ENCODE data around the gene PLPPR3. TPM values are rescaled to one million over a fixed set of nuclear protein-coding genes. Genes with fewer than 3 reads are reported as not detected.

The PLPPR3 gene, protein sequence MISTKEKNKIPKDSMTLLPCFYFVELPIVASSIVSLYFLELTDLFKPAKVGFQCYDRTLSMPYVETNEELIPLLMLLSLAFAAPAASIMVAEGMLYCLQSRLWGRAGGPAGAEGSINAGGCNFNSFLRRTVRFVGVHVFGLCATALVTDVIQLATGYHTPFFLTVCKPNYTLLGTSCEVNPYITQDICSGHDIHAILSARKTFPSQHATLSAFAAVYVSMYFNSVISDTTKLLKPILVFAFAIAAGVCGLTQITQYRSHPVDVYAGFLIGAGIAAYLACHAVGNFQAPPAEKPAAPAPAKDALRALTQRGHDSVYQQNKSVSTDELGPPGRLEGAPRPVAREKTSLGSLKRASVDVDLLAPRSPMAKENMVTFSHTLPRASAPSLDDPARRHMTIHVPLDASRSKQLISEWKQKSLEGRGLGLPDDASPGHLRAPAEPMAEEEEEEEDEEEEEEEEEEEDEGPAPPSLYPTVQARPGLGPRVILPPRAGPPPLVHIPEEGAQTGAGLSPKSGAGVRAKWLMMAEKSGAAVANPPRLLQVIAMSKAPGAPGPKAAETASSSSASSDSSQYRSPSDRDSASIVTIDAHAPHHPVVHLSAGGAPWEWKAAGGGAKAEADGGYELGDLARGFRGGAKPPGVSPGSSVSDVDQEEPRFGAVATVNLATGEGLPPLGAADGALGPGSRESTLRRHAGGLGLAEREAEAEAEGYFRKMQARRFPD
- 0.36 and 2.1 TPM in 2 replicates for total RNA-seq

DNA sequence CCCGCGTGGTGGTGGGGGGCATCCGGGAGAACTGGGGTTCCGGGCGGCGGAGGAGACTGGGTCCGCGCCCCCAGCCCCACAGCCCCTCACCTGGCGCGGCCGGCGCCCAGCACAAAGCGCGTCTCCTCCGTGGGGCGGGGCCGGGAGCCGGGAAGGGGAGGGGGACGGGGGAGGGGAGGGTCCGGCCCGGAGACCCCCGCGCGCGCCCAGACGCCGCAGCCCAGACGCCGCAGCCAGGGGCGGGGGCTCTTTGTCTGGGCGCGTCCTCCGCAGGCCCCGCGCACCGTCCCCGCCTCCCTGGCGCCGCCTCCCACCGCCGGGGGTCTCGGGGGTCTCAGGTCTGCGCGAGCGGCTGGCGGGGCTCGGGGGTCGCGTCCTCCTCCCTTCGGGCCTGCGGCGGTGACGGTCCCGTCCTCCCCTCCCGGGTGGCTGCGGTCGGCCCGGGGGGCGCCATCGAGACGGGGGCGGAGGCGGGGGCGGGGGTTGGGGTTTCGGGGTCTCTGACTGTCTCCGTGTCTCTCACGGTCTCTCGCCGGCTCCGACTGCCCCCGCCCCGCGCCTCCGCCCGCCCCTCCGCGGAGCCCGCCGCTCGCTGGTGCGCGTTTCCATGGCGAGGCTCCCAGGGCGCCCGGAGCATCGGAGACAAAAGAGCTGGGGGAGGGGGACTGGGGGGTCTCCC is at the start of gene PLPPR3:
PLPPR3 (minus strand) TSS at position 131 of the 679 bp plus-strand sequence. CDS start 396 bp downstream, outside the sequence.

DNA sequence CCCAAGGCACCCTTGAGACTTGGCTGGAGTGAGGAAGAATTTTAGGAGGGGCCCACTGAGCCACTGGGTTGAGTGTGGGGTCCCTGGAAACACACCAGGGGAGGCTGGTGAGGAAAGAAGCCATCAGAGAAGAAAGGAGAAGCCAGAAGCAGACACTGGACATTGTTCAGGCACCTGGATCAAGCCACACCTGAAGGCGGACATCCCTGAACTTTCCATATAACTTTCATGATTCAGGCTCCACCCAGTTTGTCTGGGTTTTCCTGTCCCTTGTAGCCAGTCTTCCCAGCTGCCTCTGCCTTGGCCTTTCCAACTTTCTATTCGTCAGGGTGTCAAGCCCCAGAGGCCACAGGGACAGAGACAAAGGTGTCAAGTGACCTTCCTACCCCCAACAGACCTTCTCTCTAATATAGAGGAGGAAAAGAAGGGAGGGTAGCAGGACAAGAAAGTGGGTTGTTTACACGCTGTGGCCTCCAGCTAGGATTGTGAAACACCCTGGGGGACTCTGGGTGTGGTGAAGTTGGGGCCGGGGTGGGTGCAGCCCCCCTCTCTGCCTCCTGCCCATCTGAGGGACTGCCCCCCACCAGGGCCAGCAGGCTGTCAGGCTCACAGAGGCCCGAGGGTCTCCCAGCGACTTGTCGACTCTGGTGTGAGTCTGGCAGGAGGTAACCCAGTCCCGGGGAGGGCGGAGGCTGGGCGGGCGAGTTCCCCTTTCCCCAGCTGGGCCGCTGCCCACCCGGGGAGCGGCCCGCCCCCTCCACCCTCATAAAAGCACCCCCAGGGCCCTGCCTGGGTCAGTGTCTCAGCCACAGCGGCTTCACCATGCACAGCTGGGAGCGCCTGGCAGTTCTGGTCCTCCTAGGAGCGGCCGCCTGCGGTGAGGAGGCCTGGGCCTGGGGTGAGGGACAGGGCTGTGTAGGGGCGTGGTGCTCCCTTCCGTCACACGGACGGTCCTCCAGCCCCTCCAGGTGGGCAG is 37.4 kb upstream of the PLPPR3 start, which contains the start of gene CFD:
CFD (plus strand) TSS at position 797 of the 976 bp plus-strand sequence; CDS start at position 823, 26 bp downstream.

DNA sequence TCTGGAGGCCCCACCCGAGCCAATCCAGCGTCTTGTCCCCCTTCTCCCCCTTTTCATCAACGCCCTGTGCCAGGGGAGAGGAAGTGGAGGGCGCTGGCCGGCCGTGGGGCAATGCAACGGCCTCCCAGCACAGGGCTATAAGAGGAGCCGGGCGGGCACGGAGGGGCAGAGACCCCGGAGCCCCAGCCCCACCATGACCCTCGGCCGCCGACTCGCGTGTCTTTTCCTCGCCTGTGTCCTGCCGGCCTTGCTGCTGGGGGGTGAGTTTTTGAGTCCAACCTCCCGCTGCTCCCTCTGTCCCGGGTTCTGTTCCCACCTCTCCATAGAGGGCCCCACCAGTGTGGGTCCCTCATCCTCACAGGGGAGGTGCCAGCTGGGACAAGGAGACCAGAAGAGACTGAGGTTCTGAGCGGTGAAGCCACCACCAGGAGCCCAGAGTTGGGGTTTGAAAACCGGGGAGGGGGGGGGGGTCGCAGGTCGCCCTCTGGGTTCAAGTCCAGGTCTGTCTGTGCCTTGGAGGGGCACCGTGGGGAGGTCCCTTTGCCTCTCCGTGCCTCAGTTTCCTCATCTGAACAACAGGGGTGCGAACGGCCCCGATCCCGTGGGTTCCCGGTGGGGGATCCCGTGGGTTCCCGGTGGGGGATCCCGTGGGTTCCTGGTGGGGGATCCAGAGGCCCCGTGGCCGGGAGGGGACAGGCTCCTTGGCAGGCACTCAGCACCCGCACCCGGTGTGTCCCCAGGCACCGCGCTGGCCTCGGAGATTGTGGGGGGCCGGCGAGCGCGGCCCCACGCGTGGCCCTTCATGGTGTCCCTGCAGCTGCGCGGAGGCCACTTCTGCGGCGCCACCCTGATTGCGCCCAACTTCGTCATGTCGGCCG is 30.6 kb upstream of the PLPPR3 start, which contains the start of gene ELANE:
ELANE (plus strand) TSS at position 168 of the 878 bp plus-strand sequence; CDS start at position 194, 26 bp downstream.

DNA sequence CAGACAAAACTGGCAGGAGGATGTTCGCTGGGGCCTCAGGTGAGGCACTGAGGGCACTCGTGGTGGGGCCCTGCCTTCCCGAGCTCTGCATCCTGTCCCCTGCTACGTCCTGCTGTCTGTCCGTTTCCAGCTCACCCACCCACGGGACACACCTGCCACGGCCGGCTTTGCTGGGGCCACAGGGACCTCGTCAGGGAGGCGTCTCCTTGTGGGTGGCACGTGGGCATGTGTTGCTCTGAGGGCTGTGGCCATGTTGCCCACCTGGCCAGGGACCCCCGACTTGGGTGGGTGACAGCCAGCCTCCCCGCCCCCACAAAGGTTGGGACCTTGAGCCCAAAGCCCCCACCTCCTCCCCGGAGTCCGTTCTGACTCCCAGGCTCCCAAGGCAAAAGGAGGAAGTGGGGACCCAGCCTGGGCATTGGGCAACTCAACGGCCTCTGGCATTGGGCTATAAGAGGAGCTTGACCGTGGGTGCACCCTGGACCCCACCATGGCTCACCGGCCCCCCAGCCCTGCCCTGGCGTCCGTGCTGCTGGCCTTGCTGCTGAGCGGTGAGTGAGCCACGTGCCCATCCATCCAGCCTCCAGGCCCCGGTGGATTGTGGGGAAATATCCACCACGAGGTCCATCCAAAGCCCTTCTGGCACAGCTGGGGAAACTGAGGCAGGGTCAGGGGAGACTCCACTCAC is 18.9 kb upstream of the PLPPR3 start, which contains the start of gene PRTN3:
PRTN3 (plus strand) TSS at position 481 of the 688 bp plus-strand sequence; CDS start at position 491, 10 bp downstream.

DNA sequence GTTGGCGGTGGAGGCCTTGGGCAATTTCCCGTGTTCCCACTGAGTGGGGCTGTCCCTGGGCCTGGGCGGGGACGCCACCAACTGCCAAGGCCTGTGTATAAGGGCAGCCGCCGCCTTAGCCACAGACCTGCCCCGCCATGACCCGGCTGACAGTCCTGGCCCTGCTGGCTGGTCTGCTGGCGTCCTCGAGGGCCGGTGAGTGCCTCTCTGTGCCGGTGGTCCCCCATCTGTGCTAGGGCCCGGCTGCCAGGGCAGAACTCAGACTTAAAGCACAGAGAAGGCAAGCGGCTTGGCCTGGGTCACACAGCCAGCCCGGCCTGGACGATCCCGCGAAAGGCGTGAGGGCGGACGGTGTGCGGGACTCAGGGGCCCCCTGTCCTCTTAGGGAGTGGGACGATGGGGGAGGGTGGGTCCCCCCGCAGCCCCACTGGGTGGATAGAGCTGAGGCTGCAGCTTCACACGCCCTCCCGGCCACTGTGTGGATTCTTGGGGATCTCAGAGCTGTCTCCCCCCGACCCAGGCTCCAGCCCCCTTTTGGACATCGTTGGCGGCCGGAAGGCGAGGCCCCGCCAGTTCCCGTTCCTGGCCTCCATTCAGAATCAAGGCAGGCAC is 6.1 kb upstream of the PLPPR3 start, which contains the start of gene AZU1:
AZU1 (plus strand) TSS at position 128 of the 612 bp plus-strand sequence; CDS start at position 138, 10 bp downstream.

DNA sequence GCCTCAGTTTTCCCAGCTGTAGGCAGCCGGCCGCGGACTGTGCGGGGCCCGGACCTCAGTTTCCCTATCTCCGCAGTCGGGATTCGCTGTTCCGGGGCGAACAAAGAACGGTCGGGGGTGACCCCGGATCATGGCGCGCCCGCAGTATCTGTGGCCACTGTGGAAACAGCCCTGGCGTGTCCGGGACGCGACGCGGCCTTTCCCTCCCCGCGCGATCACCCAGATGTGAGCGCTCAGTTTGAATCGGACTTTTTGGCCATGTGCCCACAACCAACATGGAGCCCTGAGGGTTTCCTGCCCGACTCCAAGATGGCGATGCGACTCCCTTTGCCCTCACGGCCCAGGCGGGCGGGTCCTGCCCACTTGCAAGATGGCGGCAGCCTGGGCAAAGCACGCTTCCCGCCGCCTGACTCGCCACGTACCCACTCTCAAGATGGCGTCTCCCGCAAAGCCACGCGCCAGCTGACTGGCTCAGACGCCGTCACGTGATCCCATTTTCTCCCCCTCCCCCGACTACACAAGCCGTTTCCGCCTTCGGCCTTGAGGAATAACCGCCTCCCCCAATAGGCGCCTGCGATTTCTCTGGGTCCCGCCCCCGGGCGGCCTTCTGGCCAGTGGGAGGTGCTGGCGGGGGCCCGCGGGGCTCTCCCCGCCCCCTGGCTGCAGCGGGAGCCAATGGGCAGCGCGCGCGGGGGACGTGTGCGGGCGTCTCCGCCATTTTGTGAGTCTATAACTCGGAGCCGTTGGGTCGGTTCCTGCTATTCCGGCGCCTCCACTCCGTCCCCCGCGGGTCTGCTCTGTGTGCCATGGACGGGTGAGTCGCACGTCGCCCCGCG is 24.8 kb downstream of the PLPPR3 start, which contains the start of gene PTBP1:
PTBP1 (plus strand) TSS at position 761 of the 836 bp plus-strand sequence; CDS start at position 807, 46 bp downstream.

Other genes with a start within 250 kb of the PLPPR3 start
- gene BSG, start 249.4 kb downstream of the PLPPR3 start, total RNA-seq, result 919 and 936 TPM in 2 replicates
- gene HCN2, start 232.1 kb downstream of the PLPPR3 start, total RNA-seq, result 4.2 and 5.6 TPM in 2 replicates
- 14.3 and 21.5 TPM in 2 replicates for gene POLRMT, start 188.4 kb downstream of the PLPPR3 start, total RNA-seq
- gene FGF22, start 182.1 kb downstream of the PLPPR3 start, total RNA-seq, result not detected in 2 replicates
- gene RNF126, start 158.7 kb downstream of the PLPPR3 start, total RNA-seq, result 63.5 and 64.1 TPM in 2 replicates
- gene FSTL3, start 145.6 kb downstream of the PLPPR3 start, total RNA-seq, result 59.1 and 82.9 TPM in 2 replicates
- not detected in 2 replicates for gene PRSS57, start 126.5 kb downstream of the PLPPR3 start, total RNA-seq
- 50.1 and 56.9 TPM in 2 replicates for gene PALM, start 113.0 kb downstream of the PLPPR3 start, total RNA-seq
- not detected in 2 replicates for gene MISP, start 70.8 kb downstream of the PLPPR3 start, total RNA-seq
- gene PTBP1, start 24.5 kb downstream of the PLPPR3 start, total RNA-seq, result 190 and 240 TPM in 2 replicates
- not detected in 2 replicates for gene AZU1, start 5.9 kb upstream of the PLPPR3 start, total RNA-seq
- gene PRTN3, start 19.0 kb upstream of the PLPPR3 start, total RNA-seq, result 0.16 TPM in 1 of 2 replicates, not detected in the other
- gene ELANE, start 30.3 kb upstream of the PLPPR3 start, total RNA-seq, result 2.4 and 6.9 TPM in 2 replicates
- gene CFD, start 37.7 kb upstream of the PLPPR3 start, total RNA-seq, result 70.6 and 164 TPM in 2 replicates
- 25.8 and 35.2 TPM in 2 replicates for gene MED16, start 71.2 kb upstream of the PLPPR3 start, total RNA-seq
- not detected in 2 replicates for gene RNU6-9, start 71.5 kb upstream of the PLPPR3 start, total RNA-seq
- gene R3HDM4, start 91.3 kb upstream of the PLPPR3 start, total RNA-seq, result 61.7 and 64.3 TPM in 2 replicates
- not detected in 2 replicates for gene KISS1R, start 95.4 kb upstream of the PLPPR3 start, total RNA-seq
- gene ARID3A, start 104.1 kb upstream of the PLPPR3 start, total RNA-seq, result 7.9 and 10.5 TPM in 2 replicates
- gene WDR18, start 162.4 kb upstream of the PLPPR3 start, total RNA-seq, result 25.1 and 37.9 TPM in 2 replicates
- gene GRIN3B, start 178.5 kb upstream of the PLPPR3 start, total RNA-seq, result 0.54 and 0.97 TPM in 2 replicates
- gene TMEM259, start 199.2 kb upstream of the PLPPR3 start, total RNA-seq, result 140 and 146 TPM in 2 replicates
- not detected in 2 replicates for gene RNU6-2, start 199.6 kb upstream of the PLPPR3 start, total RNA-seq
- gene CNN2, start 204.7 kb upstream of the PLPPR3 start, total RNA-seq, result 177 and 287 TPM in 2 replicates
- 4.5 and 5.8 TPM in 2 replicates for gene ABCA7, start 218.2 kb upstream of the PLPPR3 start, total RNA-seq
- 4.9 and 8.1 TPM in 2 replicates for gene ARHGAP45, start 245.2 kb upstream of the PLPPR3 start, total RNA-seq